HFFc6 (cell line): Measurements from ENCODE around the gene MECP2. TPM values are rescaled to one million over a fixed set of nuclear protein-coding genes. Genes with fewer than 3 reads are reported as not detected.

ENCODE experiments used
- DNase-seq: peaks from one replicate; pipeline ENCODE4 v3.0.0-alpha.2; 2018
- H3K27ac Mint-ChIP-seq: 2 replicates; pipeline ENCODE4 v1.8.0; 2020; ENCODE audit warnings: mild to moderate bottlenecking, mixed read lengths
- H3K27me3 Mint-ChIP-seq: 2 replicates; pipeline ENCODE4 v1.8.0; 2021; ENCODE audit warnings: mild to moderate bottlenecking, moderate library complexity, mixed read lengths; ENCODE audit not compliant: insufficient read depth
- H3K36me3 Mint-ChIP-seq: 2 replicates; pipeline ENCODE4 v1.8.0; 2021; ENCODE audit warnings: low read depth, mixed read lengths
- H3K4me1 Mint-ChIP-seq: 2 replicates; pipeline ENCODE4 v1.8.0; 2020; ENCODE audit warnings: low read depth, mixed read lengths
- H3K4me3 Mint-ChIP-seq: 2 replicates; pipeline ENCODE4 v1.8.0; 2020; ENCODE audit warnings: mild to moderate bottlenecking, moderate library complexity, mixed read lengths
- H3K9me3 Mint-ChIP-seq: 2 replicates; pipeline ENCODE4 v1.8.0; 2020; ENCODE audit warnings: mild to moderate bottlenecking, mixed read lengths
- CTCF ChIP-seq: fragments of 200-600 bp; sonication (generic); IDR thresholded peaks from 2 replicates; pipeline ENCODE4 v1.5.0; 2021; ENCODE audit warnings: antibody characterized with exemption, mild to moderate bottlenecking
- total RNA-seq, 6 experiments: library from RNA; stranded (reverse); fragmentation: NEBNext Ultra II Directional; extraction: Animal tissue kit (Norgen Biotek cat#: 25700); gene quantifications; 2 replicates in 1 of 6; 3 replicates in 5 of 6; pipeline ENCODE4 v1.2.3, GENCODE V29; 2021

The MECP2 gene
- total RNA-seq, 6 experiments from 2014 or later = 28.8 to 35.8 (median 31.9) TPM

- H3K9me3 Mint-ChIP-seq = no peaks in the 10 kb centered on the region
- H3K4me3 Mint-ChIP-seq = no peak overlapping the region
- H3K36me3 Mint-ChIP-seq = no peaks in the 10 kb centered on the region
- no peak overlapping the region for H3K27ac Mint-ChIP-seq
- DNase-seq = no peak
- H3K4me1 Mint-ChIP-seq = peaks cover 14% of the 10 kb centered on the region
- no peak for TF ChIP-seq CTCF
- peaks cover 2% of the 10 kb centered on the region; the same call in 1 of the 2 replicates for H3K27me3 Mint-ChIP-seq
These were observed 81.0 kb downstream of the MECP2 start for GRCh38 chrX:154016366-154017076.

- Mint-ChIP-seq H3K4me1 (peaks cover 6% of the 10 kb centered on the region), H3K9me3 (no peaks in the 10 kb centered on the region), H3K4me3 (no peak overlapping the region), H3K27me3 (peaks cover 2% of the 10 kb centered on the region; the same call in 1 of the 2 replicates), H3K36me3 (no peaks in the 10 kb centered on the region), H3K27ac (no peak overlapping the region)
- no peak for DNase-seq
- no peak for TF ChIP-seq CTCF
These were observed 81.8 kb downstream of the MECP2 start for GRCh38 chrX:154015581-154016264.

GRCh38 chrX:154014429-154015380 lies 82.8 kb downstream of the MECP2 start:
- no peak for TF ChIP-seq CTCF
- Mint-ChIP-seq H3K4me3 (no peak overlapping the region), H3K4me1 (no peaks in the 10 kb centered on the region), H3K27me3 (peaks cover 2% of the 10 kb centered on the region; the same call in 1 of the 2 replicates), H3K36me3 (no peaks in the 10 kb centered on the region), H3K27ac (no peak overlapping the region), H3K9me3 (no peaks in the 10 kb centered on the region)
- no peak for DNase-seq

GRCh38 chrX:154013614-154014360 lies 83.7 kb downstream of the MECP2 start:
- Mint-ChIP-seq H3K27me3 (no peaks in the 10 kb centered on the region; the same call in 1 of the 2 replicates), H3K9me3 (no peaks in the 10 kb centered on the region), H3K27ac (no peak overlapping the region), H3K36me3 (no peaks in the 10 kb centered on the region), H3K4me3 (no peak overlapping the region), H3K4me1 (no peaks in the 10 kb centered on the region)
- no peak for DNase-seq
- peak; percentile 91 for TF ChIP-seq CTCF

- Mint-ChIP-seq H3K27ac (no peak overlapping the region), H3K27me3 (no peaks in the 10 kb centered on the region; the same call in 1 of the 2 replicates), H3K36me3 (no peaks in the 10 kb centered on the region), H3K4me1 (no peaks in the 10 kb centered on the region), H3K9me3 (no peaks in the 10 kb centered on the region), H3K4me3 (no peak overlapping the region)
- no peak for TF ChIP-seq CTCF
- DNase-seq = no peak
These were observed 84.5 kb downstream of the MECP2 start for GRCh38 chrX:154013001-154013421.
